IPS-18a (cell line): ENCODE measurements around the gene NME7.

Experiments used
- H3K27ac ChIP-seq: one replicate; pipeline ENCODE4 v1.5.1; 2013; ENCODE audit warnings: low read length
- H3K27me3 ChIP-seq: one replicate; pipeline ENCODE4 v1.6.1; 2013; ENCODE audit warnings: mild to moderate bottlenecking, low read length; ENCODE audit not compliant: control insufficient read depth, insufficient read depth
- H3K36me3 ChIP-seq: one replicate; pipeline ENCODE4 v1.6.1; 2013; ENCODE audit warnings: low read depth, low read length; ENCODE audit not compliant: control insufficient read depth
- H3K4me1 ChIP-seq: one replicate; pipeline ENCODE4 v1.6.1; 2013; ENCODE audit warnings: low read depth, low read length; ENCODE audit not compliant: control insufficient read depth
- H3K4me3 ChIP-seq: one replicate; pipeline ENCODE4 v1.5.1; 2013; ENCODE audit warnings: low read length
- H3K9ac ChIP-seq: one replicate; pipeline ENCODE4 v1.6.1; 2013; ENCODE audit warnings: mild to moderate bottlenecking, low read length, moderate library complexity
- H3K9me3 ChIP-seq: one replicate; pipeline ENCODE4 v1.6.1; 2013; ENCODE audit warnings: low read depth, low read length; ENCODE audit not compliant: control insufficient read depth

NME7 gene

DNA sequence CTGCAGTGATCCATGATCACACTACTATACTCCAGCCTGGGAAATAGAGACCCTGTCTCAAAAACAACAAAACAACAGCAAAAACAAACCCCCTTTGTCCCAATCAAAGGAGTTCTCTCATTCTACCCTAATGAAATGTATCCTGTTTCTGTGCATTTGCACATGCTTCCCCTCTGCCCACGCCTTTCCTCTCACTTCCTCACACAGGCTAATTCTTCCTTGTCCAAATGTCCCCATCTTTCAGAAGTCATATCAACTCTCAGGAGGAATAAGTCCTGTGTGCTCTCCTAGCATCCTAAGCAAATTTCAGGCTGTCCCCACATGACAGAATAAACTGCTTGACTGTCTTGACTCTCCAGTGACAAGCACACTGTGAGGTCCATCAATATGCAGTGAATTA, 269.2 kb downstream of the NME7 start:
- Histone ChIP-seq H3K4me1 (peaks cover 10% of the 10 kb centered on the region), H3K9ac (no peak overlapping the region), H3K27ac (no peak overlapping the region), H3K4me3 (no peak overlapping the region), H3K9me3 (no peaks in the 10 kb centered on the region), H3K36me3 (no peaks in the 10 kb centered on the region), H3K27me3 (no peaks in the 10 kb centered on the region)

DNA sequence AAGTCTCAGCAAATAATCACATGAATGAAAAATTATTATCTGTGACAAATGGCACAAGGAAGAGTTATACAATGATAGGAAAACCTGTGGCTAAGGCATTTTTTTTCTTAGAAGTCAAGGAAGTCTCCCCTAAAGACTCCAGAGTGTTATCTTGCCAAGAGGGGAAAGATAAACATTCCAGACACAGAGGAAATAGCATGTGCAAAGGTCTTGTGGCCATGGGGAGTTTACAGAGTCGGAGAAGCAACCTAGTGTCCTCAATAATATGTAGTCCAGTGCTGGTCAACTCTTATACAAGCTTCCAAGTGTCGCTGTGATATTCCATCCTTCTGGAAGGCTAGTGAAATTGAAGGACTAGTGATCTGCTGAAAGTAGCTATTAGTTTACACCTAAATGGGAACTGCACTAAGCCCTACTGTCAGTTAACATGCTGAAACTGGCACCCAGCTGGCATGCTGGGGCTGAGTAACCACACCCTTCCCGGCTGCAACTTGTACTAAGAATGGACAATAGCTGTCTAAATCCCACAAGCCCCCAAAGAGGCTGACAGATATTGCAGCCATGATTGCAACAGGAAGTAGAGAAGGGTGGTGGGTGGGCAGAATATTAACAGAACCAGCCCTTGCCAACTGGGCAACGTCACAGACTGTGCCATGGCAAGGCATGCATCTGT, 272.6 kb downstream of the NME7 start:
- no peak overlapping the region for H3K27ac ChIP-seq
- no peaks in the 10 kb centered on the region for H3K9me3 ChIP-seq
- no peak overlapping the region for H3K4me3 ChIP-seq
- no peaks in the 10 kb centered on the region for H3K27me3 ChIP-seq
- H3K36me3 ChIP-seq, result no peaks in the 10 kb centered on the region
- H3K4me1 ChIP-seq, result peaks cover 5% of the 10 kb centered on the region
- no peak overlapping the region for H3K9ac ChIP-seq

DNA sequence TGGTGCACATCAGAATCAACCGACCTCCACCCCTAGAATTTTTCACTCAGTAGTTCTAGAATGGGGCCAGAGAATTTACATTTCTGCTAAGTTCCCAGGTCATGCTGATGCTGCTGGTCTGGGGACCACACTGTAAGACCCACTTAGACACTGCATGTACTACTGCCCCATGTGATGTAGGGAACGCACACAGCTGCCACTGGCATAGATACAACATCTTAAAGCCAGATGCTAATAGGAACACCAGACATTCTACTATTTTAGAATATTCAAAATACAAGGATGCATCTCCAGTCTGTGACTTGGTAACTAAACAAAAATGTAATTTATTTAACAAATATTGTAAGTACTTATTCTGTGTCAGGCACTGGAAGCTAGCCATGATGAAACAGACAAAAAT, 275.2 kb downstream of the NME7 start:
- Histone ChIP-seq H3K9ac (no peak overlapping the region), H3K27ac (no peak overlapping the region), H3K36me3 (no peaks in the 10 kb centered on the region), H3K4me3 (no peak overlapping the region), H3K4me1 (peaks cover 8% of the 10 kb centered on the region), H3K27me3 (no peaks in the 10 kb centered on the region), H3K9me3 (no peaks in the 10 kb centered on the region)

DNA sequence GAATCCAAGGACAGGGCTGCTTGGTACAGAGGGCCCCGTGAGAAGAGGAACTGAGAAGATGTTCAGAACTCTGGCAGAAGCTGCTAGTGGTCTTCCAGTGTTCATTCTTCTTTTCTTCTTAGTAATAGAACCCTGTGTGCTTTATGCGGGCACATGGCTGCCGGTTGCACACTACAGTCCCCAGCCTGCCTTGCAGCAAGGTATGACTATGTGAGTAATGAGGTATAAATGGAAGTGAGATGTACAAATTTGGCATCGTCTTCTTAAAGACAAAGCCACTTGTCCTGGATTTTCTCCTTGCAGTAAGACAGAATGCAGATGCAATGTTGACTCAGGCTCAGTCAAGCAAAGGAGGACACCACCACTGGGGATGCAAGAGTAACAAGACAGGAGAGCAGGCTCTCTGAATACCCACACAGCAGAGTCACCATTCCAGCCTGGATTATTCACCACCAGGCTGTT, 276.1 kb downstream of the NME7 start:
- peaks cover 8% of the 10 kb centered on the region for H3K4me1 ChIP-seq
- H3K27ac ChIP-seq, result no peak overlapping the region
- no peaks in the 10 kb centered on the region for H3K36me3 ChIP-seq
- no peaks in the 10 kb centered on the region for H3K9me3 ChIP-seq
- no peaks in the 10 kb centered on the region for H3K27me3 ChIP-seq
- no peak overlapping the region for H3K4me3 ChIP-seq
- H3K9ac ChIP-seq, result no peak overlapping the region

DNA sequence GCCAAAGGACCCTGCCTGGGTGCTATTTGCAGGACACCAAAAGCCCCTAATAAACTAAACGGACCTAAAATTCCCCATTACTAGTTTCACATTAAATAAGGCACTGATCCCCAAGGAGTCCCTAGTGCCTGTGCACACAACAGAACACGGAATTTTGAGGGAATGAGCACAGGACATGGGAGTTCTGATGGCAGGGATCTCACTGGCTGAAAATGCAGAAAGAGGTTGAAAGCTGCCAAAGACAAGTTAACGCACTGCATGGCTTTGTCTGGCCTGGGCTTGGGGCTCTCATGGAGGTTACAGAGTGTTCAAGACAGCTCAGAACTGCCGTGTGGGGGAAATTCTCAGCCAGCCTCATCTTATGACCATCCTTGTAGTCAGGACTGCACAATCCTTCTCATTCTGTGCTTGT, 276.7 kb downstream of the NME7 start:
- H3K27ac ChIP-seq, result no peak overlapping the region
- H3K36me3 ChIP-seq, result no peaks in the 10 kb centered on the region
- no peak overlapping the region for H3K9ac ChIP-seq
- no peak overlapping the region for H3K4me3 ChIP-seq
- H3K9me3 ChIP-seq, result no peaks in the 10 kb centered on the region
- peaks cover 8% of the 10 kb centered on the region for H3K4me1 ChIP-seq
- no peaks in the 10 kb centered on the region for H3K27me3 ChIP-seq

DNA sequence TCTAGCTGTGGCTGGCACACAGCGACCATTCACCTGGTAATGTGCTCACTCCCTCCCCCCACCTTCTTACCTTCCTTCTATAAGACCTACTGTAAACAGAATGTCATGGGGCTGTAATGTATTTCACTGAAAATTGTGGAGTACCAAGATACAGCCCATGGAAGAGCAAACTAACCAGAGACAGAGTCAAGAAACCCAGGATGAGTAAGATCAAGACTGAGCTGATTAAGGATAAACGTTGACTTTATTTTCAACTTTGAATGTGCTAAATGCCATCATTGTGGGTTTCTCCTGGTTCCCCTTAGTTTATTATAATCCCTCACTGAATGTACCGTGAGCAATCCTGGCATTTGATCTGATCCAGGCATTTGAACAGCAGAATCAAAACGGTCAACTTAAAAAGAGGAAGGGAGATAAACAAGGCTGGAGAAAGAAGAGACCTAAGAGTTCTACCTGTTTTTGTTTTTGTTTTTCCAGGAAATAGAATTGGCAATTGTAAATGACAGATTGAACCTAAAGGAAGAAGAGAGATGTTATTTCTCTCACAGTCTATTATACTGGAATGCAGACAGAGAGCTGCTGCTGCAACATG, 277.2 kb downstream of the NME7 start:
- Histone ChIP-seq H3K4me3 (no peak overlapping the region), H3K36me3 (no peaks in the 10 kb centered on the region), H3K9me3 (no peaks in the 10 kb centered on the region), H3K27me3 (no peaks in the 10 kb centered on the region), H3K4me1 (peaks cover 8% of the 10 kb centered on the region), H3K9ac (no peak overlapping the region), H3K27ac (no peak overlapping the region)

DNA sequence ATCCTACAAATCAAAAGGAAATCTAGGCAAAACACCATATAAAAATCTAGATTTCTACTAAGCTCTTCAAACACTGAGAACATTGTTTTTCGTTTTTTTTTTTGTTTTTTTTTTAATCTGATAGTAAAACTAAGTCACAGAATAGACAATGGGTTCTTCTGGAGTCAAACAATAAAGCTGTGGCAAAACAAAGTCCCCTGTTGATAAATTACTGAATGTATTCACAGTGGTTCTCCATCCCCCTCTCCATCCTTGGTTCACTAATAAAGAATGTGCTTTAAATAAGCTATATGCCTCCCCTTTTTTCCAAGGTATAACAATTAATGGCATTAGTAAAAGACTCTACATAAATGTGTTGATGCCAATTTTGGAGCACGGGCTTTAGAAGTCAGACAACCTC, 277.8 kb downstream of the NME7 start:
- H3K27me3 ChIP-seq, result no peaks in the 10 kb centered on the region
- no peak overlapping the region for H3K9ac ChIP-seq

DNA sequence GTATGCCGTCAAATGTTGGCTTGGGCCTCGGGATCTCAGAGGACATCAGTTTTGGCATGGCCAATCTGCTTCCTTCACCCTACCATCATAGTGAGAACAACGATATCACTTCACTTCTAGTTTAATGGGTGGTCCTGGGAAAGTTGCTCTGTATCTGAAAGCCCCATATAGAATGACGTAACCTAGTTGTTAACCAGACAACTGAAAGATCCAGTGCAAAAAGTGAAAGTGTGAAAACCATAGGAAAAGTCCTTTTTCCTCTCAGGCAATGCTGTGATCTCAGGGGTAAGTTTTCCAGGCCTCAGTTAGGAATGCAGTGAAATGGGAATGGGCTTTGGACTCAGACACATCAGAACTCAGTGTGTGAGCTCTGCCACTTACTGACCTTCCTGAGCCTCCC, 279.7 kb downstream of the NME7 start:
- Histone ChIP-seq H3K27me3 (no peaks in the 10 kb centered on the region), H3K27ac (no peak overlapping the region), H3K9me3 (no peaks in the 10 kb centered on the region), H3K36me3 (no peaks in the 10 kb centered on the region), H3K4me1 (peaks cover 8% of the 10 kb centered on the region), H3K9ac (no peak overlapping the region), H3K4me3 (no peak overlapping the region)

More for the DNA sequence above, 277.8 kb downstream of the NME7 start:
- Histone ChIP-seq H3K4me3 (no peak overlapping the region), H3K27ac (no peak overlapping the region), H3K4me1 (peaks cover 8% of the 10 kb centered on the region), H3K36me3 (no peaks in the 10 kb centered on the region), H3K9me3 (no peaks in the 10 kb centered on the region)

DNA sequence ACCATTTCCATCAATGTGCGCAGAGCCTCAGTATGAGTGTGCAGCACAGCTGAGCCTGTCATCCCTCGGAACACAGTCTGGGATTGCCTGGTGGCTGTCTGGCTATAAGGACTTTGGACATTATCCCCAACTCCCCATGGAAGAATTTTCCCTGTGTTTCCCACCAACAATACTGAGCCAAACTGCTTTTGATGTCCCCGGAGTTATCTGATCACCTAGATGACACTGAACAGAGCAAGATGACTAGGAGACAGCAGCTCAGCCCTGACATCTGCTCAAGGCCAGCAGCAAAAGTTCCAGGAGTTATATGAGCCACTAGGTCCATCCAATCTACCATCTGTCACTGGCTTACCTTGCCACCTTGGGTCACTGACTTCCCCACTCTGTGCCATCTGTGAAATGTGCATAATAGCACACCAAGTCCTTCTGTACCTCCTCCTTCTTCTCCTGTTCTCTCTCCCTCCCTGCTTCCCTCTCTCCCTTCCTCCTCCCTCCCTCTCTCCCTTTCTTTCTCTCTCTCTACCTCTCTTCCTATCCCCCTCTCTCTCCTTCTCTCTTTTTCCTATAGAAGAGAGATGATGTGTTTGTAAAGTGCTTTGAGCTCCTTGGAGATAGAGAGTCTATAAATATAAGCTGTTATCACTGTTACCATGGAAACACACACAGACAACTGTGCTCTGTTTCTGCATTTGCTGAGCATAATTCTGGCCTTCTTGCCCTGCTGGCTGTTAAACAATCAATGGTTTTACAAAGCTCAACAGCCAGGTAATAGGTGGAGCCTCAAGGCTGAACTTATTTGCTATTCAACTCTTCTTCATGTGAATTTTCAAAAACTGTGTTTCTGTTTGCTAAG, 280.8 kb downstream of the NME7 start:
- Histone ChIP-seq H3K4me3 (no peak overlapping the region), H3K36me3 (no peaks in the 10 kb centered on the region), H3K9ac (no peak overlapping the region), H3K4me1 (peaks cover 8% of the 10 kb centered on the region), H3K27ac (no peak overlapping the region), H3K27me3 (no peaks in the 10 kb centered on the region), H3K9me3 (no peaks in the 10 kb centered on the region)

DNA sequence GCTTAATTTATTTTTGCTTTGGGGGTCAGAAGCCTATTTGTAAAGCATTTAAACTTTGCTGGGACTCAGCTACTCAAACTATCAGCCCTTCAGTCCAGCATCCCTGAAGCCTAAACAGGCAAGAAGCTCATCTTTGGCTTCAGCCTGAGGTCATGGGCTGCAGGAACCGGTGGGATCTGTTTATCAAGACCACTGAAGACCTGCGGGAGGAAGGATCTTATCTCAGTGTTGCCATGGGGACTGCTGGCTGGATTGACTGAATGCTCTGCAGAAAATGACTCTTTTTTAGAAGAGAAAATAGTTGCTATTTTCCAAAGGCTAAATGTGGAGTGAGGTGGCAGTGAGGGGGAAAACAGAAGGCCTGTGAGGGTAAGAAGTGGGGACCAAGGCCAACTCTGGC, 281.7 kb downstream of the NME7 start:
- no peaks in the 10 kb centered on the region for H3K27me3 ChIP-seq
- no peak overlapping the region for H3K9ac ChIP-seq
- H3K4me3 ChIP-seq, result no peak overlapping the region
- H3K27ac ChIP-seq, result no peak overlapping the region
- H3K4me1 ChIP-seq, result peaks cover 8% of the 10 kb centered on the region
- no peaks in the 10 kb centered on the region for H3K9me3 ChIP-seq
- H3K36me3 ChIP-seq, result no peaks in the 10 kb centered on the region
